Measurements from ENCODE around the gene PCNT. TPM values are rescaled to one million over a fixed set of nuclear protein-coding genes. Genes with fewer than 3 reads are reported as not detected.
A peak's percentile ranks its signal among the peaks of the same experiment; 100 is the strongest.
"Not testable (repeated sequence)": the region's sequence is repeated elsewhere in the genome, so short reads cannot be mapped to it uniquely, and the experiment has no call there.

PCNT gene
- total RNA-seq, 3 donors from 2014 or later, result 20.4 to 36.9 (median 26.1) TPM

GRCh38 chr21:46301759-46302158 lies 22.2 kb upstream of the PCNT start:
- Histone ChIP-seq H3K4me1 (ENCODE audit: low read depth) (peaks cover 8% of the 10 kb centered on the region), H3K4me3 (no peak overlapping the region), H3K36me3 (ENCODE audit: low read depth) (no peaks in the 10 kb centered on the region), H3K9me3 (no peaks in the 10 kb centered on the region)
- ATAC-seq (no peak), DNase-seq (no peak)
- TF ChIP-seq, protein P1, sequence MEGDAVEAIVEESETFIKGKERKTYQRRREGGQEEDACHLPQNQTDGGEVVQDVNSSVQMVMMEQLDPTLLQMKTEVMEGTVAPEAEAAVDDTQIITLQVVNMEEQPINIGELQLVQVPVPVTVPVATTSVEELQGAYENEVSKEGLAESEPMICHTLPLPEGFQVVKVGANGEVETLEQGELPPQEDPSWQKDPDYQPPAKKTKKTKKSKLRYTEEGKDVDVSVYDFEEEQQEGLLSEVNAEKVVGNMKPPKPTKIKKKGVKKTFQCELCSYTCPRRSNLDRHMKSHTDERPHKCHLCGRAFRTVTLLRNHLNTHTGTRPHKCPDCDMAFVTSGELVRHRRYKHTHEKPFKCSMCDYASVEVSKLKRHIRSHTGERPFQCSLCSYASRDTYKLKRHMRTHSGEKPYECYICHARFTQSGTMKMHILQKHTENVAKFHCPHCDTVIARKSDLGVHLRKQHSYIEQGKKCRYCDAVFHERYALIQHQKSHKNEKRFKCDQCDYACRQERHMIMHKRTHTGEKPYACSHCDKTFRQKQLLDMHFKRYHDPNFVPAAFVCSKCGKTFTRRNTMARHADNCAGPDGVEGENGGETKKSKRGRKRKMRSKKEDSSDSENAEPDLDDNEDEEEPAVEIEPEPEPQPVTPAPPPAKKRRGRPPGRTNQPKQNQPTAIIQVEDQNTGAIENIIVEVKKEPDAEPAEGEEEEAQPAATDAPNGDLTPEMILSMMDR (IDR thresholded peaks at IDR 0.05), result no peak
- intact Hi-C loops (cut with DNase I, micrococcal nuclease), result no loop called here

DNA sequence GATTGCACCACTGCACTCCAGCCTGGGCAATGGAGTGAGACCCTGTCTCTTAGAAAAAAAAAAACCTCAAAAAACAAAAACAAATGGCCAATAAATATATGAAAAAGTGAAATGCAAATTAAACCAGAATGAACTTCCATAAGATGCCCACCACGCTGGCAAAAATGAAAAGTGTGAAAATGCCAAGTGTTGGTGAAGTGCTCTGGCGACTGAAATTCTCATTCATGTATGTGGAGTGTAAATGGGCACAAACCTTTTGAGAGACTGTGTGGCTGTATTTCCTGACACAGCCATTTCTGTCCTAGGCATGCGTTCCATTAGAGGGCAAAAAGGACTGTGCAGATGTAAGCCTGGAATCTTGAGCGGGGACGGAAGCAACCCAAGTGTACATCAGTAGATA lies 19.5 kb upstream of the PCNT start:
- ATAC-seq (no peak), DNase-seq (no peak)
- Histone ChIP-seq H3K36me3 (ENCODE audit: low read depth) (no peaks in the 10 kb centered on the region), H3K4me3 (no peak overlapping the region), H3K4me1 (ENCODE audit: low read depth) (no peaks in the 10 kb centered on the region), H3K9me3 (no peaks in the 10 kb centered on the region)
- intact Hi-C loops (cut with DNase I, micrococcal nuclease), result no loop called here
- TF ChIP-seq, protein P1 (IDR thresholded peaks at IDR 0.05), result no peak

DNA sequence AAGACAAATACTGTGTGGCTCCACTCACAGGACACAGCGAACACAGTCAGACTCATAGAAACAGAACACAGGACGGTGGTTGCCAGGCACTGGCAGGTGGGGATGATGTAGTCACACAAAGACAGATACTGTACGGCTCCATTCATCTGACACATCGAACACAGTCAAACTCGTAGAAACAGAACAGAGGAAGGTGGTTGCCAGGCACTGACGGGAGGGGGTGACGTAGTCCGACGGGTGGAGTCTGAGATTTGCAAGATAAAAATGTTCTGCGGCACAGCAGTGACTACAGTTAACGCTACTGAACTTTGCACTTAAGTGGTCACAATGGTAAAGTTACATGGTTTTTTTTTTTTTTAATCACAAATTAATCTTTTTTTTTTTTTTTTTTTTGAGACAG lies 19.0 kb upstream of the PCNT start:
- no peak for DNase-seq
- H3K4me1 ChIP-seq (ENCODE audit: low read depth), result no peaks in the 10 kb centered on the region
- H3K9me3 ChIP-seq, result no peaks in the 10 kb centered on the region
- TF ChIP-seq, protein P1 (IDR thresholded peaks at IDR 0.05), result no peak
- intact Hi-C loops (cut with DNase I, micrococcal nuclease), result no loop called here
- no peaks in the 10 kb centered on the region for H3K36me3 ChIP-seq (ENCODE audit: low read depth)
- H3K4me3 ChIP-seq, result no peak overlapping the region
- peak; percentile 29 for ATAC-seq

GRCh38 chr21:46307625-46308024 lies 16.3 kb upstream of the PCNT start:
- no peaks in the 10 kb centered on the region for H3K36me3 ChIP-seq (ENCODE audit: low read depth)
- H3K4me3 ChIP-seq, result no peak overlapping the region
- intact Hi-C loops (cut with DNase I, micrococcal nuclease), result no loop called here
- no peaks in the 10 kb centered on the region for H3K4me1 ChIP-seq (ENCODE audit: low read depth)
- no peak for ATAC-seq
- H3K9me3 ChIP-seq, result no peaks in the 10 kb centered on the region
- DNase-seq, result no peak
- TF ChIP-seq, protein P1 (IDR thresholded peaks at IDR 0.05), result no peak

GRCh38 chr21:46308431-46308830 lies 15.5 kb upstream of the PCNT start:
- TF ChIP-seq, protein P1 (IDR thresholded peaks at IDR 0.05), result no peak
- no peak overlapping the region for H3K4me3 ChIP-seq
- H3K9me3 ChIP-seq, result no peaks in the 10 kb centered on the region
- DNase-seq (no peak), ATAC-seq (no peak)
- no peaks in the 10 kb centered on the region for H3K36me3 ChIP-seq (ENCODE audit: low read depth)
- no peaks in the 10 kb centered on the region for H3K4me1 ChIP-seq (ENCODE audit: low read depth)
- intact Hi-C loops (cut with DNase I, micrococcal nuclease), result no loop called here

- H3K36me3 ChIP-seq (ENCODE audit: low read depth); intact Hi-C loops (cut with DNase I, micrococcal nuclease): not testable (repeated sequence)
These were observed 13.7 kb upstream of the PCNT start for GRCh38 chr21:46310260-46310659.

More at GRCh38 chr21:46310260-46310659, 13.7 kb upstream of the PCNT start:
- ATAC-seq; H3K4me1 ChIP-seq (ENCODE audit: low read depth); H3K9me3 ChIP-seq; DNase-seq; H3K4me3 ChIP-seq: not testable (repeated sequence)
